HCT116 (cell line): ENCODE results near the gene IGLL5.

ENCODE experiments used
- ATF3 ChIP-seq: IDR thresholded peaks from 2 replicates; pipeline ENCODE4 v1.6.1; 2012
- CTCF ChIP-seq, 3 experiments: fragments of 200-600 bp in 1 of 3; sonication (generic) in 1 of 3; IDR thresholded peaks in 2 of 3; conservative IDR thresholded peaks in 1 of 3; 2 replicates each; pipeline ENCODE4 v1.5.1; 2012 to 2017; ENCODE audit warnings: low read depth in 2 of 3, low read length in 2 of 3, antibody characterized with exemption in 1 of 3, borderline replicate concordance in 1 of 3, control low read depth in 1 of 3, mild to moderate bottlenecking in 1 of 3, mixed read lengths in 1 of 3, mixed run types in 1 of 3, moderate library complexity in 1 of 3; ENCODE audit not compliant: insufficient read depth in 1 of 3
- ELF1 ChIP-seq: IDR thresholded peaks from 2 replicates; pipeline ENCODE4 v1.6.1; 2012; ENCODE audit warnings: low read depth, borderline replicate concordance
- EZH2 ChIP-seq: fragments of 200-600 bp; sonication (generic); IDR thresholded peaks from 2 replicates; pipeline ENCODE4 v1.6.1; 2017; ENCODE audit warnings: antibody characterized with exemption, mixed run types
- JUND ChIP-seq: IDR thresholded peaks from 2 replicates; pipeline ENCODE4 v1.6.1; 2012
- MAX ChIP-seq: IDR thresholded peaks from 2 replicates; pipeline ENCODE4 v1.6.1; 2012
- POLR2A ChIP-seq: IDR thresholded peaks from 2 replicates; pipeline ENCODE4 v1.7.0; 2011; ENCODE audit warnings: borderline replicate concordance; ENCODE audit not compliant: insufficient read depth, insufficient read length; ENCODE audit errors: extremely low read depth
- POLR2AphosphoS5 ChIP-seq: IDR thresholded peaks from 2 replicates; pipeline ENCODE4 v1.6.1; 2011; ENCODE audit warnings: mild to moderate bottlenecking, low read depth, low read length, moderate library complexity
- REST ChIP-seq: IDR thresholded peaks from 2 replicates; pipeline ENCODE4 v1.6.1; 2012; ENCODE audit warnings: low read depth
- SIN3A ChIP-seq: IDR thresholded peaks from 2 replicates; pipeline ENCODE4 v1.6.1; 2012; ENCODE audit warnings: low read depth
- SRF ChIP-seq: IDR thresholded peaks from 2 replicates; pipeline ENCODE4 v1.6.1; 2012; ENCODE audit warnings: low read depth
- TCF7L2 ChIP-seq: IDR thresholded peaks from 2 replicates; pipeline ENCODE4 v1.7.0; 2011; ENCODE audit warnings: borderline replicate concordance, inconsistent platforms; ENCODE audit not compliant: insufficient read depth, insufficient read length; ENCODE audit errors: extremely low read depth
- ZBTB33 ChIP-seq: IDR thresholded peaks from 2 replicates; pipeline ENCODE4 v1.6.1; 2011; ENCODE audit warnings: mild to moderate bottlenecking, low read length, moderate library complexity; ENCODE audit not compliant: insufficient replicate concordance; ENCODE audit errors: extremely low read depth

- TF ChIP-seq CTCF (IDR thresholded peaks at IDR 0.05 in 2 of 3, conservative IDR thresholded peaks at IDR 0.05 in 1 of 3; ENCODE audit: borderline replicate concordance in 1 of 3, insufficient read depth in 1 of 3, low read depth in 2 of 3, low read length in 2 of 3) (peak; percentile 68 to 82 (median 71)), POLR2AphosphoS5 (no peak), POLR2A (no peak), JUND (no peak), EZH2 (no peak), REST (no peak), MAX (no peak), SRF (no peak), ZBTB33 (no peak), ELF1 (no peak), SIN3A (no peak), ATF3 (no peak), TCF7L2 (no peak)
These were observed 9.9 kb upstream of the IGLL5 start for GRCh38 chr22:22877523-22878210.
